NCI-H2227 (cell line): ENCODE measurements around the gene KRT73.
"Not testable (repeated sequence)": the region's sequence is repeated elsewhere in the genome, so short reads cannot be mapped to it uniquely, and the experiment has no call there.

Experiments used
- DNase-seq: peaks from one replicate; lab custom pipeline; 2025; ENCODE audit not compliant: unreplicated experiment; lab: John Stamatoyannopoulos, UW

The KRT73 gene

DNA sequence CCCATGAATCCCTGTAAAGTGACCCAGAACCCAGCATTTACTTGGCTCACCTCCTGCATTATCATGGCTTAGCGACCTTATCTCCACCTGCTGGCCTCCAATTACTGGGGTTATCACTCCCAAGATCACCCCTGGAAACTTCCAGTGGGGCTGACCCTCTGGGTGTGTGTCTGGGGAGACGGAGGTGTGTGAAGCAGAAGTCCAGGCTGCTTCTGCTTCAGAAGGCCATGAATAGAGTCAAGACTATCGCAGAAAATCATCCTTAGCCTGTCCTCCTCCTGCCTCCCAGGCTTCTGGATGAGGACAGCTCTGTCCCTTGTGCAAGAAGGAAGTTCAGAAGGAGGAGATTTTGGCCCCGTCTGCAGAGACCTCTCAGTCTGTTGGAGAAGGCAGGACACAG, 16.7 kb downstream of the KRT73 start:
- DNase-seq = no peak

DNA sequence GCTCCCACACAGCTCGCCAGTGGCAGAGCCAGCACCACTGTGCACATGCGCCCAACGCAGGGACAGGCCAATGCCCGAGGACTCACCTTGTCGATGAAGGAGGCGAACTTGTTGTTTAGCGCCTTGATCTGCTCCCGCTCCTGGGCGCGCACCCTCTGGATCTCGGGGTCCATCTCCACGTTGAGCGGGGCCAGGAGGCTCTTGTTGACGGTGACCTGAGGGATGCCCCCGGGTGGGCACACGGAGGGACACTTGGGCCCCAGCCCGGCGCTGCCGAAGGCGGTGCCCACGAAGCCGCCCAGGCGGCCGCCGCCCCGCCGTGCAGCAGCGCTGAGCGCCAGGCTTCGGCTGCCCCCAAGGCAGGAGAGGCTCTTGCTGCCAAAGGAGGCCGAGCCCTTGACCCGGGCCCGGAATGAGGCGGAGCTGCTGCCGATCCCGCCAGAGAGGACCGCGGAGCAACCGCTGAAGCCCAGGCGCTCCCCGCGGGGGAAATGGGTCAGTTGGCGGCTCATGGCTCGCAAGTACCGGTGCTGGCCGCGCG, 17.3 kb downstream of the KRT73 start, which contains the start of gene KRT72:
Gene KRT72 (minus strand): TSS at position 523 of the 541 bp plus-strand sequence. CDS start 11 bp downstream, at position 512.
- DNase-seq = no peak

DNA sequence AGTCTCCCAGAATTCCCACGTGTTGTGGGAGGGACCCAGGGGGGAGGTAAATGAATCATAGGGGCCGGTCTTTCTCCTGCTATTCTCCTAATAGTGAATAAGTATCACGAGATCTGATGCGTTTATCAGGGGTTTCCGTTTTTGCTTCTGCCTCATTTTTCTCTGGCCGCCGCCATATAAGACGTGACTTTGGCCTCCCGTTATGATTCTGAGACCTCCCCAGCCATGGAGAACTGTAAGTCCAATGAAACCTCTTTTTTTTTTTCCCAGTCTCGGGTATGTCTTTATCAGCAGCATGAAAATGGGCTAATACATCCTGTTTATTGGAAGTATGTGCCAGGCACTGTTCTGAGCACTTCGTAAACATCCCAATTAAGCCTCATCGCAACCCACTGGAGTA, 17.9 kb downstream of the KRT73 start:
- DNase-seq = no peak

DNA sequence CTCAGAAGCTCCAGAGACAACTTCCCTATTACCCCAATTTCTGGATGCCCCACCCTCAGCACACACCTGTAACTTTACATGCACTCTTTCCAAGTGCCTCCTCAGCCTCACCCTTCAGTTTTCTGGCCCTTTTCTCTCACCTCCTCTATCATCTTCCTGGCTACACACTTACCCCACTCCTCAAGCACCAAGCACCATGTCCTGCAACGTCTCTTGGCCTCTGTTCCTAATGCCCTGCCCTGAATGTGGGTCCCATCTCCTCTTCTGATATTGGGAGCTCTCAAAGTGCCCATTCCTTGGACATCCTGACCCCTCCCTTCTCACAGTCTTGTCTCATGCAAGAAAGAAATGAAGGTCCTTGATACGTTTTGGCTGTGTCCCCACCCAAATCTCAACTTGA, 18.3 kb downstream of the KRT73 start:
- DNase-seq = no peak

DNA sequence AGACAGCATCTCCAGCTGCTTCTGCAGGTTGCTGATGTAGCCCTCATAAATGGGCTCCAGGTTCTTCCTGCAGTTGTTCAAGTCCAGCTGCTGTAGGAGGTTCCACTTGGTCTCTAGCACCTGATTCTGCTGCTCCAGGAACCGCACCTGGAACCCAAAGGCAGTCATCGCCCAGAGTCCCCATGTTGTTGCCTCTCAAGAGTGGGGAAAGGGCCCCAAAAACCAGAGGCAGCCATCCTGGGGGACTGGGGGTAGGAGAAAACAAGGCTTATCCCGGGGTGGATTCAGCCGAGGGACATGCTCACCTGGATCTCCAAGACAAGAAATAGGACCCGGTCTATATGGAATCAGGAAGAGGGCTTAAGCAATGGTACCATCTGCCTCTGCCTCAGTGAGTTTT, 19.4 kb downstream of the KRT73 start:
- no peak for DNase-seq

DNA sequence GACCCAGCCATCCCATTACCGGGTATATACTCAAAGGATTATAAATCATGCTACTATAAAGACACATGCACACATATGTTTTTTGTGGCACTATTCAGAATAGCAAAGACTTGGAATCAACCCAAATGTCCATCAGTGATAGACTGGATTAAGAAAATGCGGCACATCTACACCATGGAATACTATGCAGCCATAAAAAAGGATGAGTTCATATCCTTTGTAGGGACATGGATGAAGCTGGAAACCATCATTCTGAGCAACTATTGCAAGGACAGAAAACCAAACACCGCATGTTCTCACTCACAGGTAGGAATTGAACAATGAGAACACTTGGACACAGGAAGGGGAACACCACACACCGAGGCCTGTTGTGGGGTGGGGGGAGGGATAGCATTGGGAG, 24.1 kb downstream of the KRT73 start:
- DNase-seq = not testable (repeated sequence)

DNA sequence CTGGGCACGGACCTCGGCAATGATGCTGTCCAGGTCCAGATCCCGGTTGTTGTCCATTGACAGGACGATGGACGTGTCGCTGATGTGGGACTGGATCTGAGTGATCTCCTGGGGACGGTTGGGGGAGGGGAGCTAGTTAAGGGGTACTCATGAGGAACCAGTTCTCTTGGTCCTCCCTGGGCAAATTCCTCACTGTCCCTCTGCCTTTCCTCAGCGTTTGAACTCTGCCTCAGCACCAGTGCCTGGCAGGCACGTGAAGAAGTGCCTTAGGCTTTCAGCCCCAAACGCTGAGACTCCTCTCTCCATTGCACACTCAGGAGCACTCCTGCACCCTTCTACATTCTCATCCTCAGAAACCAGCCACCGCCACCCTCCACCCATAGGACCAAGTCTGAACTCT, 26.8 kb downstream of the KRT73 start:
- DNase-seq = no peak

DNA sequence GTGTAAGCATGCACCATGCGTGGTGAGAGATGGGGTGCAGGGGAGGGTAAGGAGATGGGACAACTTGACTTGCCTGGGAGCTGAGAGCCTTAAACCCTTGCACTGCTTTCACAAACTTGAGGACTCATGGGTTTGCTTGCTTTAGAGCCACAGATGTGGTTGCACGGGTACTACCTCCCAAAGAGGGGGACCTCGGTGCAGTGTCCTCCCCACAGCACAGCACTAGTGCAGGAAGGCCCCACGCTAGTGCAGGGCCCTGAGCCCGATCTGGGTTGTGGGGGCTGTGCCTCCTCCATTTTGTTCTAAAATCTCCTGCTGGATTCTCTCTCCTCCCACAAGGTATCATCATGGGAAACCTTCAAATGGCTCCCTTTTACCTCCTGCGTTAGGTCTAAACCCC, 28.3 kb downstream of the KRT73 start:
- no peak for DNase-seq

DNA sequence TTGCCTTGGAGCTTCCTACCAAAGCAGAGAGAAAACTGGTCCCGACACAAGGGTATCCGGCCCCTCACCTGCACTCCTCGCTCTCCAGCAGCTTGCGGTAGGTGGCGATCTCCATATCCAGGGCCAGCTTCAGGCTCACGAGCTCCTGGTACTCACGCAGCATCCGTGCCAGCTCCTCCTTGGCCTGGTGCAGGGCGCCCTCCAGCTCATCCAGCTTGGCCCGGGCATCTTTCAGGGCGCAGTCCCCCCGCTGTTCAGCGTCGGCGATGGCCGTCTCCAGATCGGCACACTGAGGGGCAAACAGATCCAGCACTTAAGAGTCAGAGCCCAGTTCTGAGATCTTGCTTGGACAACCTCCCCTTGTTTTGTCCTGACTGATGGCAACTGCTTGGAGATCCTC, 30.8 kb downstream of the KRT73 start:
- DNase-seq = no peak

DNA sequence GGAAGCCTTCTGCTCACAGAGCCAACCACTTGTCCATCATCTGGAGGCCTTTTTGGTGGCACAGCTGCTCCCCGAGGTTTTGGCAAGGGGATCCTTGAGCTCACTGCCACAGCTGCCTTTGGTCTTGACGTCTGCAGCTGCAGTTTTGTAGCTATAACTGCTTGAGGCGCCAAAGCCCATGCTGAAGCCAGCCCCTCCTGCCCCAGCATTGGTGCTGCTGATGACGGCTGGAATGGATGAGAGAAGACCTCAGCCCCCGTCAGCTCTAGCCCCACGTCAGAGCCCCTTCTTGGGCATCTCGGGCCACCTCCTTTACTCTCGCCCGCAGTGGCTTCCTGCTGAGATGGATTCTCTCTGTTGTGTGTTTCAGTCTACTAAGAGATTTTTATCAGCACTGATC, 32.4 kb downstream of the KRT73 start:
- no peak for DNase-seq

DNA sequence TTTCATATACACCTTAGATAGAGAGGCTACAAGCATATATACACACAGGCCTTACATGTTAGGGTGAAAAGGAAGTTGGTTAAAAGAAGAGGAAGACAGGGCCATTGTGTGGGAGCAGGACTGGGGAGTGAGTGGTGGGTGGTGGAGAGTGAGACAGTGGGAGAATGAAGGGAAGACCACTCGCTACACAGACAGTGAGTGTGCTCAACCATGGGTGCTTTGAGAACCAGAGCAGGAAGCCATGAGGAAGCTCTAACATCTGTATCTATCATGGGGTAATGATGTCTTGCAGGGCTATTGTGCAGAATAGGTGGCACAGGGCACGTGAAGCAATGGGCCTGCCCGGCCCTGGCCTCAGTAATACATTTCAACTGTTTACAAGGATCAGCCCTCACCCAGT, 33.3 kb downstream of the KRT73 start:
- no peak for DNase-seq

DNA sequence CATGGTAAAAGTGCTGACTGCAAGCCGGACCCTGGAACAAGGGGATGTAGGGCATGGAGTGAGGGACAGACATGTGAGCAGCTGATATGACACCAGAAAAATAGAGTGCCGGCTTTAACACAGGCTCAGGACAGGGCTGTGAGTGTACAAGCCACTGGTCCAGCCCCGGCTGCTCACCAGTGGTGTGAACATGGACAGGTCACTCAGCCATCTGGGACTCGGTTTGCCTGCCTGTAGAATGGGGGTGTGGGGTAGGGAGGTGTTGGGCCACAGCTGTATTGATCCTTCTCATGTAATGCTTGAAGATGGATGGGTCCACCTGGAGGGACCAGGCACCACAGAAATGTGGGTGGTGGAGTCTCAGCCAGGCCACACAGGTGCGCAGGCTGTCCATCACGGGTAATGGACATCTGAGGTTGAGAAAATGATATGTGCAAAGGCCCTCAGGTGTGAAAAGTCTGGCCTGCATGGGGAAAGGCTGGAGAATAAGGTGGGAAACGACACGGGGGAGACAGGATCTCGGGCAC, 34.1 kb downstream of the KRT73 start:
- no peak for DNase-seq

DNA sequence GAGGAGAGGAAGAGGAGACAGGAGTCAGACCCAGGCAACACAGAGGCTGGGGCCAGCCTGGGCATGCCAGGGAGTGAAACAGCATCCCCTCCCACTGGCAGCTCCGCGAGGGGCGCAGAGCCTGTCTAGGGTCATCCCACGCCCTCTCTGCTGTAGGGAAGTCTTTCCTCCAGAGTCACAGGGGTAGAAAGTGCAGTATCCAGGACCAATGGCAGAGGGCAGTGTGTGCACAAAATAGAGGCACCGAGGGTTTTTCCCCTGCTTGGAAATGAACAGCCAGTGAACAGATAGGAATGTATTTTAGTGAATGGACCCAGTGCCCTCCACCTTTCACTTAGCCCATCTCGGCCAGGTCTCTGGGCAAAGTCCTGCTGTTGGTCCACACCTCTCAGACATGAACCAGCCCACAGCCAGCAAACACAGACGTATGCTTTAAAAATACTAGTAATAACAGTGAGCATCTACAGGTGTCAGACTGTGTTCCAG, 35.3 kb downstream of the KRT73 start:
- DNase-seq = peak; percentile 55

DNA sequence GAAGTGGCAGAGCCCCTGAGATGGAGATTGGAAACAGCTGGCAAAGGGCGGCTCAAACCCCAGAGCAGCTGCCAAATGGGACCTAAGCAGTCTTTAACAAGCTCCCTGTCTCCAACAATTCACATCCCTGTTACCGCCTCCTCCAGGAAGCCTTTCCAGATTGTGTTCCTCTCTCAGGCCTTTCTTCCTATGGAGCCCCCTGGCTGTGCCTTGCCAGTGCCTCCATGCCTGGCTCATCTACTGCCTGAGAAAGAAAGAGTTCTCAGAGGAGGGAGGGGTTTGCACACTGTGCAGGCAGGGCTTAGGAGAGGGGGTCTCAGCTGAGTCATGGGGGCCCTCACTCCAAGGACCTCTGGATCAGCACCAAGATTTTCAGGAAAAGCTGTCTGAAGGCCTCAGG, 35.9 kb downstream of the KRT73 start:
- DNase-seq = no peak

DNA sequence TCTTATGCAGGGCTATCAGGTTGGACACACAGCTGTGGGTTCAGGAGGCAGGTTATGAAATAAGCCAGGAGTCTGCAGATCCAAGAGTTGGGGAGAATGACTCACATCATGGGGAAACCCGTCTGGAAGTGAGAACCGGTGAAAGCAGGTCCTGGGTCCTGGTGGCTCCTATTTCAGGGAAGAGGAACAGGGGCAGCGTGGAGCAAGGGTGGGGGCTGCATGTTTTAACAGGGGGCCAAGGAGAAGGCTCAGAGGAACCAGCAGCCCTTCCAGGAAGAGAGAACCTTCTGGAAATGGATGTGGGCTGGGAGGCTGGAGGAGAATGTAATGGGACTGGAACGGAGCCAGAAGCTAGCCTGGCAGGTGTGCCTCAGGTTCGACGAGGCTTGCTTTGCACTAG, 36.9 kb downstream of the KRT73 start:
- no peak for DNase-seq

DNA sequence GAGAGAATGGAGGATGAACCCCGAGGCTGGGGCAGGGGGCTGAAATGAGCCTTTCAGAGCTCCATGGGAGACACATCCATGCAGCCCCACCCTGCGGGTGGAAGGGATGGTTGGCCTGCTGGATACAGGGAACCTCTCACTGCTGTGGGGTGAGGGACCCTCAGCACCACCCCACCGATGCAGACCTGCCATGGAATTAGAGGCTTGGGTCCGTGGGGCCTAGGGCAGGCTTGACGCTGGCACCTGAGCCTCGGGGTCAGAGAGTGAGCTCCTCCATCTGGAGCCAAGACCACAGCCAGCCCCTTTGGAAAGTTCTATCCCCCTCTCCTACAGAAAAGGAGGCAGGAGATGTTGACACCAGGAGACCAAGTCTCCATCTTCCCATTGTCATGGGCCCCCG, 37.3 kb downstream of the KRT73 start:
- DNase-seq = no peak

DNA sequence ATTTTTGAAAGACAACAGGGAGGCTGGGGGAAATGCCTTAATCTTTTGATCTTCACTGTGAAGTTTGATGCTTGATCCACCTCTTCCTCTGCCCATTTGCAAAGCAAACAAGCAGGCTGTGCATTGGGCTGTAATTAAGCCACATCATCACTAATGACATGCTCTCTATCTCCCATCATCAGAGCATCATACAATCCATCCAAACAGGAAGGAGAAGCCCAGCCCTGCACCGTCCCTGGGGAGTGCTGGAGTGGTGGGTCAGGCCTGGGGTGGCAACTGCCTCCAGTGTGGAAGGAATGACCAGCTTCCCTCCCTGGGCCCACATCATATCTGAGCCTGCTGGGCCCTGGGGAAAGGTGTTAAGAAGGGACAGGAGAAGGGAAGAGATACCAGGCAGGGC, 37.9 kb downstream of the KRT73 start:
- DNase-seq = no peak

DNA sequence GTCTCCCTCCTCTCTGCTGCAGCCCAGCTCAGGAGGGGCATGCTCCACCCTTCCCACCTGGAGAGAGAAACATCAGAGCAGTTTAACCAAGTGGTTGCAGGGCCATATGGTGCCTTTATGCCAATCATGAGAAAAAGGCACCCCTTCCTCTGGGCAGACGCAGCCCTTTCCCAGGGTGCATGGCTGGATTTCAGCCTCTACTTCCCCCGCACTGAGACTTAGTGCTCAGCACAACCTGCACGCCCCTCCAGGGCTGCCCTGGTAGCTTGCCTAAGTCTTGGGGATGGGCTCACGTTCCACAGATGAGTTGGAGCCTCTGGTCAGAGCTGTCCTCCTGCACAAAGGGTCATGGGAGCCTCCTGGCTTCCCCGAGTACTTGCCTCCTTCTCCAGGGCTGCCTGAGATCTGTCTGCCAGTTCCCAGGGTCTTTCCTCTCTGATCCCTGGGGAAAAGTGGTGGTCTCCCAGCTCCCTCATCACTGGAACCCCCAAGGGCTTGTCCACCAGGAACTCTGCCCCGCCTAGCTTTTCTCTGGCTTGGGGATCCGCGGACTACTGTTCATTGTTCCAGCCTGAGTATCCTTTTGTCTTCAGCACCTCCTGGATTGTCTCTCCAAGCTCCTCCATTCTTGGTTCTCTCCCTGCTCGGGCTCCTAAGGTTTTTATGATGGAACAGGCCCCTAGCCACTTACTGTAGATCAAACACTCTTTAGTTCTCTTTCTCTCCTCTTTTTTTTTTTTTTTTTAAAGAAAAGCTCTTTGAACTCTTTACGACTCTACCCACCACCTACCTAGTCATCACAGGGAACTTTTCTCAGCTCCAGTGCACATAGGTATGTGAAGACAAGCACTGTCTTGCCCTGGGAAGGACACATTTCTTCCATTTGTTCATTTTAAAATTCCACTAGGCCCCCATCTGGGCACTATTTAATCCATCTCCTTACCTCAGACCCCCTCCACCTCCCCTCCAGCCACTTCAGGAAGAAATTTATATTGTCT, 38.6 kb downstream of the KRT73 start:
- no peak for DNase-seq

DNA sequence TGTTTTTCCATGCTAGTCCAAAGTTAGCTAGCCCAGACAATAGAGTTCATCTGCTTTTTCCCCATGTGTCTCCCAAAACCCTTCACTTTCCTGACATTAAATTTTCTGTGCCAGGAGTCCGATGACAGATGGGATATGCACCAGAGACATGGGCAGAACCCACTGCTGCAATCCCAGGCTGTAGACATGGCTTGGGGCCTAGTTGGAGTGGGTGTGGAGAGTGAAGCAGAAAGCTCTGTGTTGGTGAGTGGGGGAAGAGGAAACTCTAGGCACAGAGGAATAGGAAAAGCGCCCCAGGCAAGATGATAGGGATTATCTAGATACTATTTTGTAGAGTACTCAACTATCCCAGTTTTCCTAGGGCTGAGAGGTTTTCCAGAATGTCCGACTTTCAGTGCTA, 39.9 kb downstream of the KRT73 start:
- DNase-seq = no peak

DNA sequence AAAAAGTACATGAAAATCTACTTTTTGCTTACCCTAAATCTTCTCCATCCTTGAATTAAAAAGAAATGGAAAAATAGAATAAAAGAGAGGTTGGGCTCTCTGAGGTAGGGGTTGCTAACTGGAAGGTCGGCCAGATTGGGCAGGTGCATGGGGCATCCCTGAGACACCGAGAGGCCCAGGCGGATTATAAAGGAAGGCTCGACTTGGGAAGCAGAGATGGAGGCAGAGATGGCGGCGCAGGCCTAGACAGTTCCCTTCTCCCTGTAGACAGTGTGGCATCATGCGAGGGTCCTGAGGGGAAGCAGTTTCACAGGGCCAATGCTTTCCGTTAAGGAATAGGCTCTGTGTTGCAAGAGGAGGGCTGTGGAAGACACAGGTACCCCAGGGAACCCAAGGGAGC, 41.0 kb downstream of the KRT73 start:
- DNase-seq = no peak

DNA sequence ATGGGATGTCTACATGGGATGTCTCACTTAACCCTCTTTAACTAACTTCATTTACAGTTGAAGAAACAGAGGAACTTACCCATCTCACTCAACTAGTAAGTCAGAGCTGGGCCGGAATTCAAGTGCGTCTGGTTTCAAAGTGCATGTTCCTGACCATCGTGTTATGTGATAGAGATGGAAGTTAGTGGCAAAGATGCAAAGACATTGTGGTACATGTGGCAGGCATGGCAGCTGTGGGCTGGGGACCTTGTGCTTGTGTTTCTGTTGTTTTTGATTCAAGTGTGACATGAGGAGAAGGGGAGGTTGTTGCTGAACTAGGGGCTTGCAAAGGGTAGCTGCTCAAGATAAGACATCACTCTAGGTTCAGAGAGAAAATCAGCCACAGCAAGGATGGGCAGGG, 42.4 kb downstream of the KRT73 start:
- no peak for DNase-seq

DNA sequence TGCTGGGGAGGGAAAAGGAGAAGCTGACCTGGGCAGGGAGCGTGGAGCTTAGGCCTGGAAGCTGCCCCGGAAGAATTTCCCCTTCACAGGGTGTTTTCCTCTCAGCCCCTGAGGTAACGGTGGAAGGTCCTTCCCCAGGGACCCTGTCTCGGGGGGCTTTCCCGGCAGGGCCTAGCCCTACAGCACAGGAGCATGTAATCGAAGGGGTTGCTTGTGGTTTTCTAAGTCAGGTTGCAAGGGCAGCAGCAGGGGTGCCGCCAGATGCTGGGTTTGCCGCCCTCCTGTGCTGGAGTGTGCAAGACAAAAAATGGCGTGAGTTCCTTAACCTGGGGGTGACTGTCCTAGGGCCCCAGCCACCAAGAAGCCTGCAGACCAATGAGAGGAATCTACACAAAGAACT, 43.1 kb downstream of the KRT73 start:
- DNase-seq = no peak
